Measurements from ENCODE around the gene JHY.
A peak's percentile ranks its signal among the peaks of the same experiment; 100 is the strongest.

JHY gene

GRCh38 chr11:122963961-122964360, 81.4 kb downstream of the JHY start:
- no peak for DNase-seq

- no peak for DNase-seq
Measured at GRCh38 chr11:122976061-122976733, 93.6 kb downstream of the JHY start.

- no peak for DNase-seq
Measured at GRCh38 chr11:122976734-122977469, 94.3 kb downstream of the JHY start.

GRCh38 chr11:122977470-122978298, 95.1 kb downstream of the JHY start:
- no peak for DNase-seq

GRCh38 chr11:122978299-122978620, 95.7 kb downstream of the JHY start:
- DNase-seq, result no peak

GRCh38 chr11:122979103-122979814, 96.7 kb downstream of the JHY start:
- DNase-seq, result no peak

GRCh38 chr11:122979815-122980595, 97.4 kb downstream of the JHY start:
- DNase-seq, result no peak

GRCh38 chr11:122981388-122982264, 99.1 kb downstream of the JHY start, which contains the start of gene BSX:
BSX (minus strand) TSS chr11:122981834; CDS start chr11:122981671, 163 bp downstream.
- DNase-seq, result peak; percentile 74

GRCh38 chr11:122983438-122984185, 101.1 kb downstream of the JHY start:
- DNase-seq, result no peak

- DNase-seq, result no peak
Measured at GRCh38 chr11:122984186-122985011, 101.8 kb downstream of the JHY start.

GRCh38 chr11:122995526-122995925, 113.0 kb downstream of the JHY start:
- DNase-seq, result no peak

GRCh38 chr11:122998727-122999366, 116.3 kb downstream of the JHY start:
- DNase-seq, result no peak

GRCh38 chr11:123000721-123001120, 118.2 kb downstream of the JHY start:
- no peak for DNase-seq

GRCh38 chr11:123006860-123007542, 124.4 kb downstream of the JHY start:
- no peak for DNase-seq

All from OCI-M1 (cell line).